RWPE1 (cell line): ENCODE data around the gene CCND2.

ENCODE experiments used
- CTCF ChIA-PET: fragments of 350-600 bp; sonication (Branson Sonifier 250); formaldehyde crosslinking; extraction: SDS; loops from one replicate; lab custom pipeline; 2021; lab: Yijun Ruan, JAX
- POLR2A ChIA-PET: fragments of 400-600 bp; formaldehyde crosslinking; extraction: SDS; loops from one replicate; lab custom pipeline; 2020; ENCODE audit warnings: antibody characterized with exemption; ENCODE audit not compliant: low non-redundant PET; lab: Yijun Ruan, JAX
- DNase-seq: peaks from one replicate; pipeline ENCODE4 v3.0.0; 2012; ENCODE audit warnings: low spot score
- H3K27ac ChIP-seq: fragments of 450-650 bp; 2 replicates; pipeline ENCODE4 v1.5.1; 2017
- TF ChIP-seq, protein P1 (sequence below): fragments of 450-650 bp; conservative IDR thresholded peaks from 2 replicates; pipeline ENCODE4 v1.5.1; 2017; ENCODE audit warnings: low read depth, mild to moderate bottlenecking

The CCND2 gene

DNA sequence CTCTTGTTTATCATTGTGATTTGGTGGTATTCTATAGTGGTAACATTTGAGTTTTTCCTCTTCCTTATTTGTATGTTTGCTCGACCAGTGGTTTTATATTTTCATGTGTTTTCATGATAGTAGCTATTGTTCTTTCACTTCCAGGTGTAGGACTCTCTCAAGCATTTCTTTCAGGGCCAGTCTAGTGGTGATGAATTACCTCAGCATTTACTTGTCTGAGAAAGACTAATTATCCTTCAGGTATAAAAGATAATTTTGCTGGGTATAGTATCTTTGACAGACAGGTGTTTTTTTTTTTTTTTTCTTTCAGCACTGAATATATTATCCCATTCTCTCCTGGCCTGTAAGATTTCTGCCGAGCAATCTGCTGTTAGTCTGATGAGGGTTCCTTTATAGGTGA, 35.0 kb upstream of the CCND2 start:
- TF ChIP-seq, protein P1, sequence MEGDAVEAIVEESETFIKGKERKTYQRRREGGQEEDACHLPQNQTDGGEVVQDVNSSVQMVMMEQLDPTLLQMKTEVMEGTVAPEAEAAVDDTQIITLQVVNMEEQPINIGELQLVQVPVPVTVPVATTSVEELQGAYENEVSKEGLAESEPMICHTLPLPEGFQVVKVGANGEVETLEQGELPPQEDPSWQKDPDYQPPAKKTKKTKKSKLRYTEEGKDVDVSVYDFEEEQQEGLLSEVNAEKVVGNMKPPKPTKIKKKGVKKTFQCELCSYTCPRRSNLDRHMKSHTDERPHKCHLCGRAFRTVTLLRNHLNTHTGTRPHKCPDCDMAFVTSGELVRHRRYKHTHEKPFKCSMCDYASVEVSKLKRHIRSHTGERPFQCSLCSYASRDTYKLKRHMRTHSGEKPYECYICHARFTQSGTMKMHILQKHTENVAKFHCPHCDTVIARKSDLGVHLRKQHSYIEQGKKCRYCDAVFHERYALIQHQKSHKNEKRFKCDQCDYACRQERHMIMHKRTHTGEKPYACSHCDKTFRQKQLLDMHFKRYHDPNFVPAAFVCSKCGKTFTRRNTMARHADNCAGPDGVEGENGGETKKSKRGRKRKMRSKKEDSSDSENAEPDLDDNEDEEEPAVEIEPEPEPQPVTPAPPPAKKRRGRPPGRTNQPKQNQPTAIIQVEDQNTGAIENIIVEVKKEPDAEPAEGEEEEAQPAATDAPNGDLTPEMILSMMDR = no peak
- no peak overlapping the region for H3K27ac ChIP-seq
- ChIA-PET CTCF (no interaction called here), POLR2A (no interaction called here)
- DNase-seq = no peak

- TF ChIP-seq, protein P1 = no peak
- no peak overlapping the region for H3K27ac ChIP-seq
- CTCF ChIA-PET = no interaction called here
- POLR2A ChIA-PET = no interaction called here
- no peak for DNase-seq
Observed at GRCh38 chr12:4239746-4240145, 33.8 kb upstream of the CCND2 start.

DNA sequence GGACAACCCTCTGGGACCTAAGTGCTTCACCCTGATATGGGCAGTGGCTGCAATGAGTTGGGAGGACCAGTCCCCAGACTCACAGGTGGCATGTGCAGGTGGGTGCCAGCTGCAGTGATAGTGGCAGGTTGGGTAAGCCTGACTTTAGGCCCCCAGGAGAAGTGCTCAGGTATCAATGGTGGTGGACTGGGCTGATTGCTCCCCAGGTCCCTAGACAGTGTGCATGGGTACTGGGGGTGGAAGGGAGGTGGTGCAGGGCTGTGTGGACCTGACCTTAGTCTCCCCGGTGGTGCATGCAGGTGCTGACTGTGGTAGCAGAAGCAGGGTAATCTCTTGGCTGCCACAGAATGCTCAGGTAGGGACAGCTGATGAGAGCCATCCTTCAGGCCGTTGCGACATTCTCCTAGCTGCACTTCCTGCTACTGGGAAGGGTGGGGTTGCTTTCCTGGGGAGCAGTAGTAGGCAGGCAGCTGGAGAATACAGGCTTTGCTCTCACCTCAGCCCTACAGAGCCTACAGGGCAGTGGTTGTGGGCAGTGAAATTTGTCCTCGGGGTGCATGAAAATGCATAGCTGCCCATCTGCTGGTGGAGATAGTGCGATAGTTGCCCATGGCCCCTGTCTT, 33.3 kb upstream of the CCND2 start:
- DNase-seq = no peak
- H3K27ac ChIP-seq = no peak overlapping the region
- ChIA-PET CTCF (no interaction called here), POLR2A (no interaction called here)
- TF ChIP-seq, protein P1 = no peak

DNA sequence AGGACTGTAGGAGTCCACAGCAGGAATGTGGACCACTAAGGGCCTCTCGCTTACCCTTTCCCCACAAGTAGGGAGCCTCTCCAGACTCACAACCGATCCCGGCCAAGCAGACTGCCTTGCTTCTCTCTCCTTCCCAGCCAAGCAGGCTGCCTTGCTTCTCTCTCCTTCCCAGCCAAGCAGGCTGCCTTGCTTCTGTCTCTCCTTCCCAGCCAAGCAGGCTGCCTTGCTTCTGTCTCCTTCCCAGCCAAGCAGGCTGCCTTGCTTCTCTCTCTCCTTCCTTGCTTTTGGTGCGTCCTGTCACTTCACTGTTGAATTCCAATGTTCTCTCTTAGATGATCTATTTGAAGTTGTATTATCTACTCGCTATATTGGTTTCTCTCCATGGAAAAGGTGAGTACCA, 32.6 kb upstream of the CCND2 start:
- H3K27ac ChIP-seq = no peak overlapping the region
- POLR2A ChIA-PET = no interaction called here
- TF ChIP-seq, protein P1 = no peak
- no peak for DNase-seq
- CTCF ChIA-PET = no interaction called here

- TF ChIP-seq, protein P1 = no peak
- no peak for DNase-seq
- ChIA-PET POLR2A (no interaction called here), CTCF (no interaction called here)
- H3K27ac ChIP-seq = no peak overlapping the region
Observed at GRCh38 chr12:4241592-4241991, 32.0 kb upstream of the CCND2 start.

GRCh38 chr12:4242595-4242994, 31.0 kb upstream of the CCND2 start:
- TF ChIP-seq, protein P1 = no peak
- DNase-seq = no peak
- POLR2A ChIA-PET = no interaction called here
- CTCF ChIA-PET = no interaction called here
- no peak overlapping the region for H3K27ac ChIP-seq
